ENCODE results near the gene LCOR. TPM values are rescaled to one million over a fixed set of nuclear protein-coding genes. Genes with fewer than 3 reads are reported as not detected.
"Not testable (repeated sequence)": the region's sequence is repeated elsewhere in the genome, so short reads cannot be mapped to it uniquely, and the experiment has no call there.

LCOR gene
- total and polyA plus RNA-seq, 2 experiments from 2014 or later: 13.7 to 22.2 TPM

- Histone ChIP-seq H3K9me3 (ENCODE audit: low read depth) (no peaks in the 10 kb centered on the region), H3K27me3 (no peaks in the 10 kb centered on the region), H3K27ac (no peak overlapping the region), H3K4me3 (no peak overlapping the region), H3K4me1 (ENCODE audit: low read depth) (no peaks in the 10 kb centered on the region), H3K36me3 (no peaks in the 10 kb centered on the region)
- no peak for TF ChIP-seq CTCF (IDR thresholded peaks at IDR 0.05; ENCODE audit: low read depth, low read length)
- DNase-seq (ENCODE audit: low read depth in 1 of 2, low spot score in 1 of 2): peak in 1 of 2 donors; percentile 14
Measured at GRCh38 chr10:96842896-96843723, 11.0 kb downstream of the LCOR start.

- Histone ChIP-seq H3K4me3 (no peak overlapping the region), H3K4me1 (ENCODE audit: low read depth) (no peaks in the 10 kb centered on the region), H3K36me3 (no peaks in the 10 kb centered on the region), H3K9me3 (ENCODE audit: low read depth) (no peaks in the 10 kb centered on the region), H3K27me3 (no peaks in the 10 kb centered on the region), H3K27ac (no peak overlapping the region)
- TF ChIP-seq CTCF (IDR thresholded peaks at IDR 0.05; ENCODE audit: low read depth, low read length): no peak
- DNase-seq (ENCODE audit: low read depth in 1 of 2, low spot score in 1 of 2): no peak
Measured at GRCh38 chr10:96843823-96844222, 11.7 kb downstream of the LCOR start.

- H3K27me3 ChIP-seq: no peaks in the 10 kb centered on the region
- no peak for TF ChIP-seq CTCF (IDR thresholded peaks at IDR 0.05; ENCODE audit: low read depth, low read length)
- no peak for DNase-seq (ENCODE audit: low read depth in 1 of 2, low spot score in 1 of 2)
- H3K4me3 ChIP-seq: no peak overlapping the region
- no peaks in the 10 kb centered on the region for H3K36me3 ChIP-seq
- no peak overlapping the region for H3K27ac ChIP-seq
- no peaks in the 10 kb centered on the region for H3K9me3 ChIP-seq (ENCODE audit: low read depth)
- no peaks in the 10 kb centered on the region for H3K4me1 ChIP-seq (ENCODE audit: low read depth)
Measured at GRCh38 chr10:96846395-96846794, 14.3 kb downstream of the LCOR start.

- Histone ChIP-seq H3K27ac (no peak overlapping the region), H3K4me1 (ENCODE audit: low read depth) (no peaks in the 10 kb centered on the region), H3K9me3 (ENCODE audit: low read depth) (no peaks in the 10 kb centered on the region), H3K4me3 (no peak overlapping the region), H3K27me3 (no peaks in the 10 kb centered on the region), H3K36me3 (no peaks in the 10 kb centered on the region)
- DNase-seq (ENCODE audit: low read depth in 1 of 2, low spot score in 1 of 2): no peak
- no peak for TF ChIP-seq CTCF (IDR thresholded peaks at IDR 0.05; ENCODE audit: low read depth, low read length)
Measured at GRCh38 chr10:96846926-96847325, 14.8 kb downstream of the LCOR start.

- not testable (repeated sequence) for H3K27me3 ChIP-seq; H3K27ac ChIP-seq; H3K9me3 ChIP-seq (ENCODE audit: low read depth); H3K36me3 ChIP-seq; H3K4me3 ChIP-seq; H3K4me1 ChIP-seq (ENCODE audit: low read depth); DNase-seq (ENCODE audit: low read depth in 1 of 2, low spot score in 1 of 2)
Measured at GRCh38 chr10:96847356-96847755, 15.3 kb downstream of the LCOR start.

- Histone ChIP-seq H3K4me1 (ENCODE audit: low read depth) (no peaks in the 10 kb centered on the region), H3K27ac (no peak overlapping the region)
Measured at GRCh38 chr10:96850113-96850512, 18.0 kb downstream of the LCOR start.

More at GRCh38 chr10:96850113-96850512, 18.0 kb downstream of the LCOR start:
- DNase-seq (ENCODE audit: low read depth in 1 of 2, low spot score in 1 of 2): no peak
- H3K9me3 ChIP-seq (ENCODE audit: low read depth): no peaks in the 10 kb centered on the region
- no peak for TF ChIP-seq CTCF (IDR thresholded peaks at IDR 0.05; ENCODE audit: low read depth, low read length)
- H3K4me3 ChIP-seq: no peak overlapping the region
- H3K36me3 ChIP-seq: no peaks in the 10 kb centered on the region
- no peaks in the 10 kb centered on the region for H3K27me3 ChIP-seq

Data from cardiac muscle cell (in vitro differentiated cells and primary cell).